Mesenchymal stem cell (in vitro differentiated cells and primary cell): ENCODE measurements around the gene PGA4.

Experiments used
- DNase-seq: peaks from one replicate; pipeline ENCODE4 v3.0.0-alpha.2; 2013
- H2AFZ ChIP-seq: one replicate; pipeline ENCODE4 v1.6.1; 2013; ENCODE audit warnings: low read depth, mild to moderate bottlenecking, control low read depth, inconsistent platforms, low read length, moderate library complexity
- H2AK5ac ChIP-seq: 2 replicates; pipeline ENCODE4 v1.6.1; 2013; ENCODE audit warnings: low read length, moderate library complexity, mild to moderate bottlenecking, inconsistent platforms; ENCODE audit not compliant: severe bottlenecking
- H2BK120ac ChIP-seq: one replicate; pipeline ENCODE4 v1.6.1; 2013; ENCODE audit warnings: low read depth, mild to moderate bottlenecking, inconsistent platforms, low read length, moderate library complexity
- H2BK12ac ChIP-seq, 2 experiments: one replicate each; pipeline ENCODE4 v1.6.1; 2013; ENCODE audit warnings: inconsistent platforms in 2 of 2, low read length in 2 of 2, mild to moderate bottlenecking in 2 of 2, moderate library complexity in 2 of 2, control low read depth in 1 of 2
- H2BK15ac ChIP-seq: one replicate; pipeline ENCODE4 v1.6.1; 2013; ENCODE audit warnings: mild to moderate bottlenecking, low read depth, inconsistent platforms; ENCODE audit not compliant: poor library complexity, severe bottlenecking
- H2BK5ac ChIP-seq: 2 replicates; pipeline ENCODE4 v1.6.1; 2013; ENCODE audit warnings: low read depth, mild to moderate bottlenecking, low read length, control low read depth, inconsistent platforms; ENCODE audit not compliant: poor library complexity, severe bottlenecking
- H3K14ac ChIP-seq, 2 experiments: one replicate each; pipeline ENCODE4 v1.6.1; 2013; ENCODE audit warnings: inconsistent platforms in 2 of 2, low read length in 2 of 2, control low read depth in 1 of 2, mild to moderate bottlenecking in 1 of 2, moderate library complexity in 1 of 2
- H3K18ac ChIP-seq, 2 experiments: one replicate each; pipeline ENCODE4 v1.6.1; 2013; ENCODE audit warnings: inconsistent platforms in 2 of 2, low read length in 2 of 2, control low read depth in 1 of 2, low read depth in 1 of 2, mild to moderate bottlenecking in 1 of 2
- H3K23ac ChIP-seq, 2 experiments: one replicate each; pipeline ENCODE4 v1.6.1; 2013; ENCODE audit warnings: inconsistent platforms in 2 of 2, low read length in 2 of 2, mild to moderate bottlenecking in 2 of 2, moderate library complexity in 2 of 2, control low read depth in 1 of 2
- H3K27ac ChIP-seq: 2 replicates; pipeline ENCODE4 v1.5.1; 2013; ENCODE audit warnings: mild to moderate bottlenecking, moderate library complexity, low read length, control low read depth, inconsistent platforms; ENCODE audit not compliant: poor library complexity, severe bottlenecking
- H3K27me3 ChIP-seq, 2 experiments: 2 replicates each; pipeline versions ENCODE4 v1.6.1 to v1.7.0; 2013; ENCODE audit warnings: low read length in 2 of 2, mild to moderate bottlenecking in 2 of 2, moderate library complexity in 2 of 2, control low read depth in 1 of 2, inconsistent platforms in 1 of 2; ENCODE audit not compliant: control insufficient read depth in 1 of 2, insufficient read depth in 1 of 2
- H3K36me3 ChIP-seq, 2 experiments: 2 replicates each; pipeline versions ENCODE4 v1.6.1 to v1.7.0; 2013; ENCODE audit warnings: low read length in 2 of 2, control low read depth in 1 of 2, inconsistent platforms in 1 of 2, low read depth in 1 of 2, mild to moderate bottlenecking in 1 of 2; ENCODE audit not compliant: insufficient read depth in 2 of 2, control insufficient read depth in 1 of 2
- H3K4ac ChIP-seq, 2 experiments: one replicate each; pipeline ENCODE4 v1.6.1; 2013; ENCODE audit warnings: inconsistent platforms in 2 of 2, low read length in 2 of 2, mild to moderate bottlenecking in 2 of 2, moderate library complexity in 2 of 2, control low read depth in 1 of 2, low read depth in 1 of 2
- H3K4me1 ChIP-seq: 2 replicates; pipeline ENCODE4 v1.6.1; 2013; ENCODE audit warnings: low read depth, low read length, control low read depth; ENCODE audit not compliant: control insufficient read depth, insufficient read depth
- H3K4me2 ChIP-seq: 2 replicates; pipeline ENCODE4 v1.6.1; 2013; ENCODE audit warnings: low read length, mild to moderate bottlenecking, inconsistent platforms; ENCODE audit not compliant: poor library complexity, severe bottlenecking
- H3K4me3 ChIP-seq, 2 experiments: 2 replicates each; pipeline versions ENCODE4 v1.5.1 to v1.7.0; 2013; ENCODE audit warnings: low read length in 2 of 2, mild to moderate bottlenecking in 2 of 2, control low read depth in 1 of 2, low read depth in 1 of 2; ENCODE audit not compliant: insufficient read depth in 1 of 2
- H3K79me1 ChIP-seq: replicated peaks from 2 replicates; pipeline ENCODE4 v1.6.1; 2013; ENCODE audit warnings: mild to moderate bottlenecking, control low read depth, low read length, inconsistent platforms; ENCODE audit not compliant: poor library complexity, severe bottlenecking
- H3K9ac ChIP-seq: 2 replicates; pipeline ENCODE4 v1.7.0; 2013; ENCODE audit warnings: mild to moderate bottlenecking, low read length, moderate library complexity
- H3K9me3 ChIP-seq: 2 replicates; pipeline ENCODE4 v1.7.0; 2013; ENCODE audit warnings: mild to moderate bottlenecking, low read length; ENCODE audit not compliant: control insufficient read depth
- H4K8ac ChIP-seq: one replicate; pipeline ENCODE4 v1.6.1; 2013; ENCODE audit warnings: inconsistent platforms, mild to moderate bottlenecking, low read length, moderate library complexity
- H4K91ac ChIP-seq: one replicate; pipeline ENCODE4 v1.6.1; 2013; ENCODE audit warnings: mild to moderate bottlenecking, low read length, inconsistent platforms
- WGBS: methylation state at CpG from one replicate; pipeline ENCODE4 v1.1.7; 2013; ENCODE audit warnings: mixed read lengths; 5-methylcytosine and 5-hydroxymethylcytosine counted together

The PGA4 gene

DNA sequence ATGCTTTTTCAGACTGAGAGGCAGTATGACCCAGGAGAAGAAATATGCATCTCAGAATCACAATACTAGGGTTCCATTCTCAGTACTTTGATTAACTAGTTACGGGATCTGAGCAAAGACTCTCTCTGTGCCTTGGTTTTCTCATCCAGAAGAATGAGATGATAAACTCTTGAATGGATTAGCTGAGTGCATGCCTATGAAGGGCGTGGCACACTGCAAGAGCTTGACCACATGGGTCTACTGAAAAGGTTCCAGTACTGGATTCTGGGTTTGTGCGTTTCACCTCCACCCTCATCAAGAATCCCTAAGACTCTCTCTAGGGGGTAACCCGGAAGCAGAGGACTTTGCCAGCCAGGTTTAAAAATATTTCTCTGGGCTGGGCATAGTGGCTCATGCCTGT is 44.5 kb downstream of the PGA4 start:
- Histone ChIP-seq H3K4me3 (no peak overlapping the region), H3K4me1 (no peaks in the 10 kb centered on the region), H3K14ac (no peak overlapping the region), H3K36me3 (peaks cover 41 to 60% of the 10 kb centered on the region in 2 experiments), H2AFZ (no peak overlapping the region), H3K18ac (no peak overlapping the region), H2BK12ac (no peak overlapping the region), H2BK120ac (no peak overlapping the region), H3K9me3 (no peaks in the 10 kb centered on the region), H2BK15ac (no peak overlapping the region), H3K4ac (no peak overlapping the region), H4K8ac (no peak overlapping the region), H2AK5ac (no peak overlapping the region), H3K27me3 (no peaks in the 10 kb centered on the region), H3K9ac (no peak overlapping the region), H2BK5ac (no peak overlapping the region), H3K23ac (no peak overlapping the region), H3K4me2 (no peak overlapping the region), H3K27ac (no peak overlapping the region), H4K91ac (no peak overlapping the region), H3K79me1 (no peaks in the 10 kb centered on the region)
- WGBS, result 86% methylated on average over 4 of the region's 4 CpGs
- no peak for DNase-seq

DNA sequence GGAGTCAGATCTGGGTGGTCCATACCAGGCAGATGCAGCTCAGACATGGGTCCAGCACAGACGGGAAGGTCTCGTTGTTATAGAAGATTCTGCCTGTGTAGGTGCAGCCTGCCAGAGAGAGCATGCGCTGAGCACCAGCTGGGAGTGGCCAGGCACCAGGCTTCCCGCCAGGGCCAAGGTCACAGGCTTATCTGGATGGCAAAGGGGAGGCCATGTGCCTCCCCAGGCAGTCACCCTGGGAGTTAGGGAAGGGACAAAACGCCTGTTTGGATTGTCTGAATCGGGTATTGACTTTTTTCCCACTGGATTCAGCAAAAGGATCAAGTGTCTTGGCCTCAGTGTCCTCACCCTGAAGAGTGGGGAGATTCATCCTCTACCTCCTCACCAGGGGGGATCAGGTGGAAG is 45.3 kb downstream of the PGA4 start:
- Histone ChIP-seq H3K4me2 (no peak overlapping the region), H2BK5ac (no peak overlapping the region), H2AK5ac (no peak overlapping the region), H4K91ac (no peak overlapping the region), H2AFZ (no peak overlapping the region), H3K14ac (no peak overlapping the region), H3K27me3 (no peaks in the 10 kb centered on the region), H3K27ac (no peak overlapping the region), H3K9ac (no peak overlapping the region), H2BK12ac (no peak overlapping the region), H3K9me3 (no peaks in the 10 kb centered on the region), H3K4ac (no peak overlapping the region), H3K4me3 (no peak overlapping the region), H3K4me1 (no peaks in the 10 kb centered on the region), H2BK120ac (no peak overlapping the region), H3K36me3 (peaks cover 42 to 60% of the 10 kb centered on the region in 2 experiments), H2BK15ac (no peak overlapping the region), H3K79me1 (no peaks in the 10 kb centered on the region), H4K8ac (no peak overlapping the region), H3K23ac (no peak overlapping the region), H3K18ac (no peak overlapping the region)
- no peak for DNase-seq
- WGBS, result 90% methylated on average over 6 of the region's 6 CpGs

DNA sequence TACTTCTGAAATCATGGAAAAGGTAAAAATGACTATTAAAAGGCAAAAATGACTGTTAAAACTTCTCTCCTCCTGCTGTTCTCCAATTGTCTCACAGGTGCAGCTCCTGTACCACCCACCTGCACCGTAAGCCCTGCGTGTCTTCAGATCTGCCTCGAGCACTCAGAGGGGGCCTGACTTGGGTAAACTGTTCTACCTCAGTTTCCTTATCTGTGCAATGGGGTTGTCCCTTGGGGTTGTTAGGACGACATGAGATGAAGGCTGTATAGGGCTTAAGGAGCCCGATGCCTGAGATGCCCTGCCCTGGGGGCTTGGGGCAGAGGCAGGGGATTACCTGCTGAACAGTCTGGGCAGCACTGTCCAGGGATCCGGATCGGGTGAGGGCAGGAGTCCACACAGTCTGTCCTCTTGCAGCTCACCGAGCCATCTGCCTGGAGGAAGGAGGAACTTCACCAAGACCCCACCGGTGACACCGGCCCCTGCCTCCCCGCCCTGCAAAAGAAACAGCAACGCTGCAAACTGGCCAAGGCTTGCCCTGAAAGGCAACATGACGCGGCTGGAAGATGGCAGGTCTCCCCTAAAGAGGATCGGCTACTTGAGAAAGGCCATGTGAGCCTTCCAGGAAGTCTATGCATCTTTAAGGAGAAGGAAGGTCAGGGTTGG is 46.6 kb downstream of the PGA4 start:
- H3K14ac ChIP-seq, result no peak overlapping the region
- no peaks in the 10 kb centered on the region for H3K27me3 ChIP-seq
- no peak overlapping the region for H3K23ac ChIP-seq
- H2BK5ac ChIP-seq, result no peak overlapping the region
- H2BK12ac ChIP-seq, result no peak overlapping the region
- H3K9me3 ChIP-seq, result no peaks in the 10 kb centered on the region
- no peak overlapping the region for H3K4me3 ChIP-seq
- H3K79me1 ChIP-seq, result no peaks in the 10 kb centered on the region
- H2BK15ac ChIP-seq, result no peak overlapping the region
- no peak overlapping the region for H2AFZ ChIP-seq
- no peak for DNase-seq
- no peak overlapping the region for H4K91ac ChIP-seq
- H3K9ac ChIP-seq, result no peak overlapping the region
- H3K4ac ChIP-seq, result no peak overlapping the region
- peaks cover 2% of the 10 kb centered on the region for H3K4me1 ChIP-seq
- no peak overlapping the region for H3K4me2 ChIP-seq
- no peak overlapping the region for H2BK120ac ChIP-seq
- no peak overlapping the region for H2AK5ac ChIP-seq
- 91% methylated on average over 15 of the region's 15 CpGs for WGBS
- peaks cover 46 to 54% of the 10 kb centered on the region in 2 experiments for H3K36me3 ChIP-seq
- H4K8ac ChIP-seq, result no peak overlapping the region
- no peak overlapping the region for H3K27ac ChIP-seq
- H3K18ac ChIP-seq, result no peak overlapping the region

DNA sequence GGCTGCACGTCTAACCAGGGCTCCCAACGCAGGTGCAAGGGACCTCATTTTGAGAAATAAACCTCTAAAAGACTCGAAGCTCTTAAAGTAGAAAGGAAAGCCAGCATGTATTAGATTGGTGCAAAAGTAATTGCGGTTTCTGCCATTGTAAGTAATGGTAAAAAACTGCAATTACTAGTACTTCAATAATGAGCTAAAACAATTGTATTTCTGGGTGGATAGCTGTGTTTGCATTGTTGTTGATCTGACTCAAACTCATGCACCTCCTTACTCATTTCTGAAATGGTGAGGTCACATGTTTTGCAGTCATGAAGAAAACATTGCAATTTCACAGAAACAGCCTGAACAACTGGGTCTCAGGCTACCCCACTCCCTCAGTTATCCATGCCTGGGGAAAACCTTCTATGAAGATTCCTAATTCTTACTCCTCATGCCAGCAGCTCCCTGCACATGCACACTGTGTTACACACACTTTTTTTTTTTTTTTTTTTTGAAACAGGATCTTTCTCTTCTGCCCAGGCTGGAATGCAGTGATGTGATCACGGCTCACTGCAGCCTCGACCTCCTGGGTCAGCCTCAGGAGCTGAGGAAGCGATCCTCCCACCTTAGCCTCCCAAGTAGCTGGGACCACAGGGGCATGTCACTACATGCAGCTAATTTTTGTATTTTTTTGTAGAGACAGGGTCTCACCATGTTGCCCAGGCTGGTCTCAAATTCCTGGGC is 48.4 kb downstream of the PGA4 start:
- Histone ChIP-seq H3K36me3 (peaks cover 40 to 56% of the 10 kb centered on the region in 2 experiments), H3K4me3 (no peak overlapping the region), H2AK5ac (no peak overlapping the region)

More for the DNA sequence above, 48.4 kb downstream of the PGA4 start:
- Histone ChIP-seq H3K27me3 (no peaks in the 10 kb centered on the region), H3K4me1 (peaks cover 5% of the 10 kb centered on the region), H3K9me3 (no peaks in the 10 kb centered on the region), H3K79me1 (no peaks in the 10 kb centered on the region), H2BK15ac (no peak overlapping the region), H3K14ac (no peak overlapping the region), H3K23ac (no peak overlapping the region), H3K27ac (no peak overlapping the region), H2BK12ac (no peak overlapping the region), H2BK5ac (no peak overlapping the region), H3K9ac (peak overlapping the region; percentile 67), H2AFZ (no peak overlapping the region), H3K4ac (no peak overlapping the region), H4K8ac (no peak overlapping the region), H4K91ac (no peak overlapping the region), H3K18ac (no peak overlapping the region), H2BK120ac (no peak overlapping the region), H3K4me2 (no peak overlapping the region)
- peak; percentile 21 for DNase-seq
- WGBS, result 90% methylated on average over 5 of the region's 7 CpGs
